Measurements from ENCODE around the gene COL13A1. TPM values are rescaled to one million over a fixed set of nuclear protein-coding genes. Genes with fewer than 3 reads are reported as not detected.

COL13A1 gene
- total and polyA plus RNA-seq, 5 donors from 2014 or later: not detected

- Histone ChIP-seq H3K27ac (ENCODE audit: insufficient read depth, low read length, poor library complexity, severe bottlenecking) (no peak overlapping the region), H3K27me3 (ENCODE audit: control insufficient read depth, insufficient read depth, low read length) (no peaks in the 10 kb centered on the region), H3K4me3 (ENCODE audit: low read depth, low read length) (no peak overlapping the region), H3K4me1 (ENCODE audit: control insufficient read depth, insufficient read depth, low read length, poor library complexity, severe bottlenecking) (no peaks in the 10 kb centered on the region), H3K36me3 (ENCODE audit: control insufficient read depth, insufficient read depth, low read length) (no peaks in the 10 kb centered on the region), H3K9me3 (ENCODE audit: control insufficient read depth in 2 of 2, low read length in 2 of 2) (no peaks in the 10 kb centered on the region)
- H3K27me3 Mint-ChIP-seq: no peaks in the 10 kb centered on the region
- H3K4me1 Mint-ChIP-seq: no peaks in the 10 kb centered on the region
- no peak overlapping the region for H3K4me3 Mint-ChIP-seq
- H3K27ac Mint-ChIP-seq: no peak overlapping the region
- DNase-seq (no peak), ATAC-seq (ENCODE audit: low read depth in 2 of 2) (no peak)
- no peaks in the 10 kb centered on the region for H3K36me3 Mint-ChIP-seq
- peaks cover 0 to 1% (median 0%) of the 10 kb centered on the region in 7 donors for H3K9me3 Mint-ChIP-seq
These were observed 27.1 kb upstream of the COL13A1 start for GRCh38 chr10:69774596-69774995.

- Histone ChIP-seq H3K27me3 (ENCODE audit: control insufficient read depth, insufficient read depth, low read length) (peaks cover 1% of the 10 kb centered on the region), H3K36me3 (ENCODE audit: control insufficient read depth, insufficient read depth, low read length) (no peaks in the 10 kb centered on the region), H3K4me3 (ENCODE audit: low read depth, low read length) (no peak overlapping the region), H3K27ac (ENCODE audit: insufficient read depth, low read length, poor library complexity, severe bottlenecking) (no peak overlapping the region), H3K9me3 (ENCODE audit: control insufficient read depth in 2 of 2, low read length in 2 of 2) (no peaks in the 10 kb centered on the region), H3K4me1 (ENCODE audit: control insufficient read depth, insufficient read depth, low read length, poor library complexity, severe bottlenecking) (no peaks in the 10 kb centered on the region)
- H3K27ac Mint-ChIP-seq: no peak overlapping the region
- H3K9me3 Mint-ChIP-seq: peaks cover 0 to 1% (median 0%) of the 10 kb centered on the region in 7 donors
- ATAC-seq (ENCODE audit: low read depth in 2 of 2) (no peak), DNase-seq (no peak)
- H3K36me3 Mint-ChIP-seq: no peaks in the 10 kb centered on the region
- no peaks in the 10 kb centered on the region for H3K27me3 Mint-ChIP-seq
- H3K4me3 Mint-ChIP-seq: no peak overlapping the region
- no peaks in the 10 kb centered on the region for H3K4me1 Mint-ChIP-seq
These were observed 21.6 kb upstream of the COL13A1 start for GRCh38 chr10:69780077-69780476.

- Histone ChIP-seq H3K27me3 (ENCODE audit: control insufficient read depth, insufficient read depth, low read length) (peaks cover 1% of the 10 kb centered on the region), H3K4me1 (ENCODE audit: control insufficient read depth, insufficient read depth, low read length, poor library complexity, severe bottlenecking) (no peaks in the 10 kb centered on the region), H3K4me3 (ENCODE audit: low read depth, low read length) (no peak overlapping the region), H3K9me3 (ENCODE audit: control insufficient read depth in 2 of 2, low read length in 2 of 2) (no peaks in the 10 kb centered on the region), H3K27ac (ENCODE audit: insufficient read depth, low read length, poor library complexity, severe bottlenecking) (no peak overlapping the region), H3K36me3 (ENCODE audit: control insufficient read depth, insufficient read depth, low read length) (no peaks in the 10 kb centered on the region)
- Mint-ChIP-seq H3K36me3 (no peaks in the 10 kb centered on the region), H3K9me3 (peaks cover 0 to 1% (median 0%) of the 10 kb centered on the region in 7 donors), H3K27me3 (no peaks in the 10 kb centered on the region), H3K27ac (no peak overlapping the region), H3K4me1 (no peaks in the 10 kb centered on the region), H3K4me3 (no peak overlapping the region)
- DNase-seq: no peak
- ATAC-seq (ENCODE audit: low read depth in 2 of 2): no peak
These were observed 20.1 kb upstream of the COL13A1 start for GRCh38 chr10:69781576-69781975.

GRCh38 chr10:69783515-69783914 lies 18.2 kb upstream of the COL13A1 start:
- H3K36me3 ChIP-seq (ENCODE audit: control insufficient read depth, insufficient read depth, low read length): no peaks in the 10 kb centered on the region
- H3K27me3 ChIP-seq (ENCODE audit: control insufficient read depth, insufficient read depth, low read length): peaks cover 1% of the 10 kb centered on the region
- H3K36me3 Mint-ChIP-seq: no peaks in the 10 kb centered on the region
- H3K4me1 Mint-ChIP-seq: no peaks in the 10 kb centered on the region
- no peak overlapping the region for H3K27ac Mint-ChIP-seq
- no peaks in the 10 kb centered on the region for H3K9me3 Mint-ChIP-seq
- H3K27ac ChIP-seq (ENCODE audit: insufficient read depth, low read length, poor library complexity, severe bottlenecking): no peak overlapping the region
- no peak overlapping the region for H3K4me3 Mint-ChIP-seq
- no peak for ATAC-seq (ENCODE audit: low read depth in 2 of 2)
- no peak for DNase-seq
- no peaks in the 10 kb centered on the region for H3K4me1 ChIP-seq (ENCODE audit: control insufficient read depth, insufficient read depth, low read length, poor library complexity, severe bottlenecking)
- no peak overlapping the region for H3K4me3 ChIP-seq (ENCODE audit: low read depth, low read length)
- no peaks in the 10 kb centered on the region for H3K27me3 Mint-ChIP-seq
- no peaks in the 10 kb centered on the region for H3K9me3 ChIP-seq (ENCODE audit: control insufficient read depth in 2 of 2, low read length in 2 of 2)

GRCh38 chr10:69786791-69787190 lies 14.9 kb upstream of the COL13A1 start:
- no peaks in the 10 kb centered on the region for H3K4me1 Mint-ChIP-seq
- ATAC-seq (ENCODE audit: low read depth in 2 of 2): no peak
- H3K27ac ChIP-seq (ENCODE audit: insufficient read depth, low read length, poor library complexity, severe bottlenecking): no peak overlapping the region
- no peak overlapping the region for H3K4me3 ChIP-seq (ENCODE audit: low read depth, low read length)
- peak in 1 of 3 donors; percentile 30 for DNase-seq
- H3K27ac Mint-ChIP-seq: no peak overlapping the region
- H3K36me3 Mint-ChIP-seq: no peaks in the 10 kb centered on the region
- H3K4me3 Mint-ChIP-seq: no peak overlapping the region
- no peaks in the 10 kb centered on the region for H3K27me3 Mint-ChIP-seq
- no peaks in the 10 kb centered on the region for H3K9me3 Mint-ChIP-seq
- peaks cover 1% of the 10 kb centered on the region for H3K27me3 ChIP-seq (ENCODE audit: control insufficient read depth, insufficient read depth, low read length)
- no peaks in the 10 kb centered on the region for H3K9me3 ChIP-seq (ENCODE audit: control insufficient read depth in 2 of 2, low read length in 2 of 2)
- no peaks in the 10 kb centered on the region for H3K36me3 ChIP-seq (ENCODE audit: control insufficient read depth, insufficient read depth, low read length)
- H3K4me1 ChIP-seq (ENCODE audit: control insufficient read depth, insufficient read depth, low read length, poor library complexity, severe bottlenecking): no peaks in the 10 kb centered on the region

GRCh38 chr10:69787681-69788080 lies 14.0 kb upstream of the COL13A1 start:
- ATAC-seq (ENCODE audit: low read depth in 2 of 2): no peak
- Mint-ChIP-seq H3K4me1 (no peaks in the 10 kb centered on the region), H3K9me3 (peaks cover 0 to 1% (median 0%) of the 10 kb centered on the region in 7 donors), H3K27me3 (peaks cover 2% of the 10 kb centered on the region), H3K36me3 (no peaks in the 10 kb centered on the region), H3K27ac (no peak overlapping the region), H3K4me3 (no peak overlapping the region)
- Histone ChIP-seq H3K36me3 (ENCODE audit: control insufficient read depth, insufficient read depth, low read length) (no peaks in the 10 kb centered on the region), H3K4me1 (ENCODE audit: control insufficient read depth, insufficient read depth, low read length, poor library complexity, severe bottlenecking) (no peaks in the 10 kb centered on the region), H3K27ac (ENCODE audit: insufficient read depth, low read length, poor library complexity, severe bottlenecking) (no peak overlapping the region), H3K4me3 (ENCODE audit: low read depth, low read length) (no peak overlapping the region), H3K9me3 (ENCODE audit: control insufficient read depth in 2 of 2, low read length in 2 of 2) (no peaks in the 10 kb centered on the region), H3K27me3 (ENCODE audit: control insufficient read depth, insufficient read depth, low read length) (no peaks in the 10 kb centered on the region)
- DNase-seq: no peak

- H3K36me3 ChIP-seq (ENCODE audit: control insufficient read depth, insufficient read depth, low read length): no peaks in the 10 kb centered on the region
- peaks cover 0 to 1% (median 0%) of the 10 kb centered on the region in 7 donors for H3K9me3 Mint-ChIP-seq
- H3K27me3 Mint-ChIP-seq: peaks cover 8% of the 10 kb centered on the region
- H3K27me3 ChIP-seq (ENCODE audit: control insufficient read depth, insufficient read depth, low read length): no peaks in the 10 kb centered on the region
- H3K4me3 Mint-ChIP-seq: no peak overlapping the region
- no peaks in the 10 kb centered on the region for H3K9me3 ChIP-seq (ENCODE audit: control insufficient read depth in 2 of 2, low read length in 2 of 2)
- H3K4me1 Mint-ChIP-seq: no peaks in the 10 kb centered on the region
- DNase-seq: no peak
- no peak overlapping the region for H3K4me3 ChIP-seq (ENCODE audit: low read depth, low read length)
- no peaks in the 10 kb centered on the region for H3K36me3 Mint-ChIP-seq
- no peaks in the 10 kb centered on the region for H3K4me1 ChIP-seq (ENCODE audit: control insufficient read depth, insufficient read depth, low read length, poor library complexity, severe bottlenecking)
- H3K27ac Mint-ChIP-seq: no peak overlapping the region
- ATAC-seq (ENCODE audit: low read depth in 2 of 2): no peak
- H3K27ac ChIP-seq (ENCODE audit: insufficient read depth, low read length, poor library complexity, severe bottlenecking): no peak overlapping the region
These were observed 12.5 kb upstream of the COL13A1 start for GRCh38 chr10:69789164-69789576.

- Histone ChIP-seq H3K4me3 (ENCODE audit: low read depth, low read length) (no peak overlapping the region), H3K27ac (ENCODE audit: insufficient read depth, low read length, poor library complexity, severe bottlenecking) (no peak overlapping the region), H3K9me3 (ENCODE audit: control insufficient read depth in 2 of 2, low read length in 2 of 2) (peaks cover 0 to 3% of the 10 kb centered on the region in 2 experiments), H3K36me3 (ENCODE audit: control insufficient read depth, insufficient read depth, low read length) (no peaks in the 10 kb centered on the region), H3K27me3 (ENCODE audit: control insufficient read depth, insufficient read depth, low read length) (peaks cover 2% of the 10 kb centered on the region), H3K4me1 (ENCODE audit: control insufficient read depth, insufficient read depth, low read length, poor library complexity, severe bottlenecking) (no peaks in the 10 kb centered on the region)
- Mint-ChIP-seq H3K9me3 (peaks cover 0 to 11% (median 0%) of the 10 kb centered on the region in 7 donors), H3K27ac (no peak overlapping the region), H3K36me3 (no peaks in the 10 kb centered on the region), H3K4me3 (no peak overlapping the region), H3K27me3 (peaks cover 8% of the 10 kb centered on the region), H3K4me1 (no peaks in the 10 kb centered on the region)
- ATAC-seq (ENCODE audit: low read depth in 2 of 2) (no peak), DNase-seq (no peak)
These were observed 9.9 kb upstream of the COL13A1 start for GRCh38 chr10:69791812-69792211.

Measured in CD4-positive, CD25-positive, alpha-beta regulatory T cell (primary cell).